HG02571 (cell line): ENCODE data around the gene NEMP1.
"Not testable (repeated sequence)": the region's sequence is repeated elsewhere in the genome, so short reads cannot be mapped to it uniquely, and the experiment has no call there.

Experiments
- ATAC-seq: cut with Tn5 transposase; IDR thresholded peaks from one replicate; pipeline ENCODE4 v1.9.1; 2021; ENCODE audit warnings: mild to moderate bottlenecking, moderate library complexity; ENCODE audit not compliant: unreplicated experiment

The NEMP1 gene

DNA sequence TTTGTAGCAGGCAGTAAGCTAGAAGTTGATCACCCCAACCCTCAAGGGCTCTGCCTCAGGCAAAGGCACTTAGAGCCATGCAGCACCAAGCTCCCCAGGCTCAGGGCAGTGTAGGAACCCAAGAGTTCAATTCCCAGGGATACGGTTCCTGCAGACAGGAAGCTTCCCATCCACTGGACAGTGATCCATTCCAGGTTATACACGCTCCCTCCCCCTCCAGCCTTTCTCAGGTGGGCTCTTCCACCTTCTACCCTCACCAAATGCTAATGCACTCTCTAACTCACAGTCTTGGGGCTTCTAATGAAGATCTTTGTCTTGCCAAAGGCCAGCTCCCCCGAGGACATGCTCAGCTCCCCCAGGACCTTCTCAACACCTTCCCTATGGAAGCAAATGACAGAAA is 41.3 kb downstream of the NEMP1 start:
- ATAC-seq: no peak

GRCh38 chr12:57033431-57033830 is 45.2 kb downstream of the NEMP1 start:
- ATAC-seq: no peak

- no peak for ATAC-seq
These were observed 46.8 kb downstream of the NEMP1 start for GRCh38 chr12:57031789-57032188.

GRCh38 chr12:57031138-57031725 is 47.4 kb downstream of the NEMP1 start:
- ATAC-seq: no peak

DNA sequence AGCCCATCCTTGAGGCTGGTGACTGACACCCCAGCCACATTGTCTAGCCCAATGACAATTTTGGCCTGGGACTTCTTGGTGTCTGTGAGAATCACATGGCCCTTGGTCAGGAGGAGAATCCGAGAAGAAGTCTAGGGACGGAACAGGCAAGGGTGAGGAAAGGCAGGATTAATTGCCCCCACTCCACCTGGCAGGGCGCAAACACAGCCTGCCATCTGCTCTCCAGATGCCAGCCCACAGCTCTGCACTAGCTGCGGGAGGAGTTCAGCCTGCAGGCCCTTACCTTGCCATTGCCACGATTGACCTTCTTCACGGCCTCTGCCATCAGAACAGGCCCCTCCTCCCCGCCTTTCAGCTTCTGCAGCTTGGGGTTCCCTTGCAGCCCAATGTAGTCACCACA is 49.1 kb downstream of the NEMP1 start:
- no peak for ATAC-seq

DNA sequence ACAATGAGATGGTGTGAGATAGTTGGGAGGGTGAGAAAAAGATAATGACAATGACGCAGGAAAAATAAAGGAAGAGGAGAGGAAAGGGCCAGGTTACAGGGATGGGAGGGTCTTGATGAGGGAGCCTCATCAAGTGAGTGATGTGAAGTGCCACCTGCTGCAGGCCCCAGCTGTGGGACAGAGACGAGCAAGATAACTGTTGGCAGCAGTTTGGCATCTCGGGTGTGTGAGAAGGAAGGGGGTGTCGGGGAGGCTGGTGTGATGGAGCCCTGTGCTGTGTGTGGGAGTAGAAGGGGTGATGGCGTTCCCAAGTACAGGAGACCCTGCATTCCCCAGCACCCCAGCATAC is 50.8 kb downstream of the NEMP1 start:
- no peak for ATAC-seq

DNA sequence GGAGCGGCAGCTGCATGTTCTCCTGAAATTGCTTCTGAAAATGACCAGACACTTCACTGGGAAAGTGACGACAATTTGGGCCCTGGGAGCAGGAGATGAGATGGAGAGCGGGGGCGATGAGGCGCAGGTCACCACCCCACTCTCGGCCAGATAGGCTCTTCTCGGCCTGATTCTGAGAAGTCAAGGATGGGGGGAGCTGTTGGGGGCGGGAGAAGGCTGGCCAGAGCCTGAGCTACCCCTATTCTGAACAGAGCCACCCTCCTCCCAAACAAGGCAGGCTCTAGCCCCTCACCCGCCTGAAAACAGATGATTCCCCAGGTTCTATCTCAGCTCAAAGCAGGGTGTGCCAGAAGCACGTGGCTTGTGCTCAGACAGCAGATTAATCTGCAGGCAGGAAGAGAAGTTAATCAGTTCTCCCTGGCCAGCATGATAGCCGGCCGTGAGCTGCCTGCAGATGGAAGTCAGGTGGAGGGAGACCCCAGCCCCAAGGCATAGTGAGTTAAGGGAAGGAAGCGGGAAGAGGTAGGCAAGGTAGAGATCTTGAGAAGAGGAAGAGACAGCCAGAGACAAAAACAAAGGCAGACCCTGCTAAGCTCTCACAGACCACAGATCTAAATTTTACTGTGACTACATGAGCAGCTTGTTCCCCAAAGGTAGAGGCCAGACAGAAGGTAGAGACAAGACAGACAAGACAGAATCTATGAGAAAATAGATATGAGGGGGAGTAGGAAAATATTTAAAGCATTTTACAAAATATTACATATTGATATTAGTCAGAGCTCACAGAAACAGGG is 51.4 kb downstream of the NEMP1 start:
- ATAC-seq: no peak

DNA sequence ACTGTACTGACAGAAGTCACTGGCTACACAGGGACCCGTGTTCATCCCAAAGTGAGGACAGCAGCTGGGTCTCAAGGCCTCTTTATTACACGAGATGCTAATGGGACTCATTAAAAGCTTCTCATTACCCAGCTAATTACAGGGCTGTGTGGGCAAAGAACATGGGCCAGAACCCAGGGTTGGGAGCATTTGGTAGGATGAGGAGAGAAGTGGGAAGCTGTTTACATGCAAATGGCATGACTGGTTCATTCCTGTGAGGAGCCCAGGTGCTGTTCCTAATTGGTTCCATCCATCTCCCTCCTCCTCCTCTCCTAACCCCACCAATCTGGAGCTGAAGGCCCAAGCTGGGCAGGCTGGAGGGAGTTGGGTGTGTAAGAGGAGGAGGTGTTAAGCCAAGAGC is 53.4 kb downstream of the NEMP1 start:
- ATAC-seq: no peak

DNA sequence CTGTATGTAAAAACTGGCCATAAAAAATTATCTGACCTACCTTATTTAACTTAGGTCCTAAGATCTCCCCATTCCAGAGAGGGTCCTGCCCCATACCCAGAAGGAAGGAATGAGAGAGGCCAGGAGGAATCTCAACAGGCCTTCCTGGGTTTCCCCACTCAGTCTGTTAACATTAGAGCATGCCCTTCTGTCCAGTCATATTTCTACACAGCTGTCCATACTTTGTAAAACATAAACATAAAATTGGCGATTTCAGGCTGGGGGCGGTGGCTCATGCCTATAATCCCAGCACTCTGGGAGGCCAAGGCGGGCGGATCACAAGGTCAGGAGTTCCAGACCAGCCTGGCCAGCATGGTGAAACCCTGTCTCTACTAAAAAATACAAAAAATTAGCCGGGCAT is 56.3 kb downstream of the NEMP1 start:
- ATAC-seq: not testable (repeated sequence)

- no peak for ATAC-seq
These were observed 58.4 kb downstream of the NEMP1 start for GRCh38 chr12:57019983-57020719.

GRCh38 chr12:57018906-57019305 is 59.7 kb downstream of the NEMP1 start:
- no peak for ATAC-seq

GRCh38 chr12:57018353-57018752 is 60.2 kb downstream of the NEMP1 start:
- ATAC-seq: not testable (repeated sequence)

GRCh38 chr12:57016348-57016747 is 62.2 kb downstream of the NEMP1 start, which contains the start of gene TAC3:
Gene TAC3 (minus strand): TSS chr12:57016529. CDS start chr12:57015797, 732 bp downstream.
- no peak for ATAC-seq

- peak; percentile 77 for ATAC-seq
These were observed 65.8 kb downstream of the NEMP1 start for GRCh38 chr12:57012600-57013465.

GRCh38 chr12:57011438-57012424 is 66.9 kb downstream of the NEMP1 start:
- no peak for ATAC-seq

GRCh38 chr12:57010627-57011247 is 67.9 kb downstream of the NEMP1 start:
- no peak for ATAC-seq

GRCh38 chr12:57009949-57010626 is 68.5 kb downstream of the NEMP1 start:
- ATAC-seq: no peak

DNA sequence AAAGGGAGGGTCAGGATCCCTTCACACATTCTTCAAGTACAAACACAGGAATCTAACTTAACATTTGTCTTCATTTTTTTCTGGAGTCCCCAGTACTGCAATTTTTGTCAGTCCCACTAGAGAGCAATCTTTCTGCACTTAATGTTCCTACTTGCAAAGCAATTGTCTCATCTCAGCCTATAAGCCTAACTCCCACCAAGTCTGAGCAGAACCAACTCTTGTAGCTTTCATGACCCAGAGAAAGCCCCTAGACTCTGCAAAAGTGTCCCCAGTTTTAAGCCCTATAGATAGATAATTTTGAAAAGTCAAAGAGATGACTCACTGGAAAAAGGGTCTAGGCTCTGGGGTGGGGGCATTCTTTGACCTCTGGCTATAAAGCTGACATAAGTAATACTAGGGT is 70.4 kb downstream of the NEMP1 start:
- no peak for ATAC-seq
